ENCODE data around the gene ZSCAN23. TPM values are rescaled to one million over a fixed set of nuclear protein-coding genes. Genes with fewer than 3 reads are reported as not detected.

The ZSCAN23 gene
- total and polyA plus RNA-seq, 9 of the 15 experiments (the other 6 are each of a cell fraction or from before 2014, with no cell fraction given): 0.05 to 0.29 (median 0.21) TPM; not detected in 1

GRCh38 chr6:28399350-28400121 lies 43.8 kb downstream of the ZSCAN23 start, which contains the start of gene ZSCAN12 (continued):
- no peak for TF ChIP-seq ELK1 (CRISPR knock-in tag; IDR thresholded peaks at IDR 0.05)
- TF ChIP-seq RFX7 (CRISPR knock-in tag; IDR thresholded peaks at IDR 0.05): no peak
- peak; percentile 56; the same call in 1 of the 2 replicates for TF ChIP-seq KLF13 (tag; IDR thresholded peaks at IDR 0.05; ENCODE audit: borderline replicate concordance, low read depth)
- 0 out of 2 replicates have a peak, but pooled peaks have one; percentile 59 for TF ChIP-seq FOXJ2 (tag; IDR thresholded peaks at IDR 0.05)
- TF ChIP-seq USF1 (CRISPR knock-in tag; IDR thresholded peaks at IDR 0.05): no peak
- TF ChIP-seq YY1 (IDR thresholded peaks at IDR 0.05; ENCODE audit: borderline replicate concordance in 1 of 3, control insufficient read depth in 1 of 3, extremely low read depth in 1 of 3, insufficient read depth in 3 of 3, insufficient read length in 1 of 3, insufficient replicate concordance in 2 of 3, low read depth in 1 of 3, low read length in 2 of 3): peak; percentile 17 to 87 (median 63)
- TF ChIP-seq TAL1 (IDR thresholded peaks at IDR 0.05): peak; percentile 13; the same call in 1 of the 2 replicates
- TF ChIP-seq NFIX (CRISPR knock-in tag; IDR thresholded peaks at IDR 0.05; ENCODE audit: low read depth): peak; percentile 22; the same call in 1 of the 2 replicates
- TF ChIP-seq ZNF12 (CRISPR knock-in tag; IDR thresholded peaks at IDR 0.05): peak; percentile 80; the same call in 1 of the 2 replicates
- TF ChIP-seq BACH1 (tag; IDR thresholded peaks at IDR 0.05): no peak
- peak; percentile 90 for TF ChIP-seq HCFC1 (IDR thresholded peaks at IDR 0.05; ENCODE audit: low read depth, low read length)
- TF ChIP-seq TFAM (CRISPR knock-in tag; conservative IDR thresholded peaks at IDR 0.05): no peak
- no peak; the same call in none of the 2 replicates for TF ChIP-seq ZNF668 (CRISPR knock-in tag; IDR thresholded peaks at IDR 0.05)
- TF ChIP-seq ZNF311 (CRISPR knock-in tag; IDR thresholded peaks at IDR 0.05): no peak
- peak; percentile 98 for TF ChIP-seq TAF1 (IDR thresholded peaks at IDR 0.05; ENCODE audit: control insufficient read depth, extremely low read depth, insufficient read depth, low read length, severe bottlenecking)
- TF ChIP-seq TAF9B (IDR thresholded peaks at IDR 0.05; ENCODE audit: partially characterized antibody): peak; percentile 97
- TF ChIP-seq HES1 (IDR thresholded peaks at IDR 0.05; ENCODE audit: low read depth): peak; percentile 28; the same call in 1 of the 2 replicates
- peak; percentile 96 for TF ChIP-seq BRD4 (IDR thresholded peaks at IDR 0.05)
- no peak for TF ChIP-seq MITF (IDR thresholded peaks at IDR 0.05)
- peak; percentile 93 for TF ChIP-seq GATAD2A (IDR thresholded peaks at IDR 0.05)
- TF ChIP-seq ZFP91 (CRISPR knock-in tag; IDR thresholded peaks at IDR 0.05): peak; percentile 81
- TF ChIP-seq HSF4 (CRISPR knock-in tag; IDR thresholded peaks at IDR 0.05; ENCODE audit: borderline replicate concordance): no peak
